Adrenal gland (tissue), 12 donors: ENCODE results near the gene CST2. TPM values are rescaled to one million over a fixed set of nuclear protein-coding genes. Genes with fewer than 3 reads are reported as not detected.
"Not testable (repeated sequence)": the region's sequence is repeated elsewhere in the genome, so short reads cannot be mapped to it uniquely, and the experiment has no call there.

Source experiments
- DNase-seq, 7 donors: peaks; one replicate each; pipeline ENCODE4 v3.0.0-alpha.2; 2019 to 2020
- H3K27ac ChIP-seq, 5 donors: fragments of 200-600 bp; sonication (generic) in 4 of 5; 1 replicate in 3 of 5; 2 replicates in 2 of 5; pipeline versions ENCODE4 v1.5.1 to v1.8.0; 2016 to 2020; ENCODE audit warnings: mild to moderate bottlenecking in 1 of 5
- H3K27me3 ChIP-seq: fragments of 200-600 bp; 2 replicates; pipeline ENCODE4 v1.8.0; 2021
- H3K36me3 ChIP-seq, 2 donors: fragments of 200-600 bp; replicated peaks in 1 of 2; 1 replicate in 1 of 2; 2 replicates in 1 of 2; pipeline versions ENCODE4 v1.5.1 to v1.8.0; 2018 to 2022
- H3K4me1 ChIP-seq, 2 donors: fragments of 200-600 bp; replicated peaks in 1 of 2; 1 replicate in 1 of 2; 2 replicates in 1 of 2; pipeline versions ENCODE4 v1.5.1 to v1.8.0; 2018 to 2021
- H3K4me3 ChIP-seq, 4 donors: fragments of 200-600 bp; sonication (generic) in 3 of 4; one replicate each; pipeline ENCODE4 v1.5.1; 2016 to 2018
- H3K9me3 ChIP-seq, 3 donors: fragments of 200-600 bp; sonication (generic) in 1 of 3; replicated peaks in 1 of 3; 1 replicate in 2 of 3; 2 replicates in 1 of 3; pipeline versions ENCODE4 v1.5.1 to v1.8.0; 2016 to 2021
- CTCF ChIP-seq, 6 experiments: fragments of 450-650 bp in 4 of 6; fragments of 200-600 bp in 2 of 6; sonication (generic) in 1 of 6; IDR thresholded peaks; 1 replicate in 5 of 6; 2 replicates in 1 of 6; pipeline versions ENCODE4 v1.5.1 to v1.8.0; 2016 to 2021; ENCODE audit warnings: antibody characterized with exemption in 6 of 6, mild to moderate bottlenecking in 2 of 6, moderate library complexity in 1 of 6
- POLR2A ChIP-seq, 2 donors: fragments of 450-650 bp; IDR thresholded peaks; one replicate each; pipeline ENCODE4 v1.6.1; 2017; ENCODE audit warnings: antibody characterized with exemption in 2 of 2, mild to moderate bottlenecking in 2 of 2, moderate library complexity in 1 of 2
- WGBS, 4 donors: extraction: QIAGEN DNeasy Blood & Tissue Kit in 2 of 4; methylation state at CpG; one replicate each; pipeline versions ENCODE4 v1.1.5 to v1.1.7; 2013 to 2017; 5-methylcytosine and 5-hydroxymethylcytosine counted together
- intact Hi-C, 2 donors: fragments of 100-400 bp; cut with DNase I; formaldehyde crosslinking; loops; one replicate each; pipeline versions ENCODE4 v1.14.1 to v1.15.0; 2022 to 2023
- polyA plus RNA-seq, 3 donors: library from polyadenylated mRNA; stranded (reverse); fragments of 200-250 nt in 2 of 3; fragments of 350-450 nt in 1 of 3; fragmentation: Illumina TruSeq in 1 of 3; extraction: RNeasy Lipid Tissue Mini Kit (QIAGEN cat#74804) in 1 of 3; gene quantifications; one replicate each; pipeline ENCODE4 v1.2.3, GENCODE V29; 2013 to 2014
- total RNA-seq, 9 donors: library from RNA; depleted of rRNA in 4 of 9; stranded (reverse); fragments of >200 nt in 4 of 9; fragments of 120-200 nt in 1 of 9; fragmentation: NEBNext Ultra II Directional in 1 of 9; extraction: Animal tissue kit (Norgen Biotek cat#: 25700) in 1 of 9; gene quantifications; one replicate each; pipeline versions ENCODE4 v1.1.0 to v1.2.4, GENCODE V29; 2013 to 2023
- donor health status: healthy with polysubstance abuse.
- donor health status: Bipolar disorder and iron deficiency.
- donor health status: DM: yes; HTN: yes; CAD: no.
- donor health status: DM: no; HTN: no; CAD: no.
- donor health status: DM: no; HTN: no; CAD: no.
- donor health status: DM: yes; HTN: yes; CAD: no.

Gene CST2
- total and polyA plus RNA-seq, 12 donors = 1.3 to 94.3 (median 4.8) TPM; not detected in 3

DNA sequence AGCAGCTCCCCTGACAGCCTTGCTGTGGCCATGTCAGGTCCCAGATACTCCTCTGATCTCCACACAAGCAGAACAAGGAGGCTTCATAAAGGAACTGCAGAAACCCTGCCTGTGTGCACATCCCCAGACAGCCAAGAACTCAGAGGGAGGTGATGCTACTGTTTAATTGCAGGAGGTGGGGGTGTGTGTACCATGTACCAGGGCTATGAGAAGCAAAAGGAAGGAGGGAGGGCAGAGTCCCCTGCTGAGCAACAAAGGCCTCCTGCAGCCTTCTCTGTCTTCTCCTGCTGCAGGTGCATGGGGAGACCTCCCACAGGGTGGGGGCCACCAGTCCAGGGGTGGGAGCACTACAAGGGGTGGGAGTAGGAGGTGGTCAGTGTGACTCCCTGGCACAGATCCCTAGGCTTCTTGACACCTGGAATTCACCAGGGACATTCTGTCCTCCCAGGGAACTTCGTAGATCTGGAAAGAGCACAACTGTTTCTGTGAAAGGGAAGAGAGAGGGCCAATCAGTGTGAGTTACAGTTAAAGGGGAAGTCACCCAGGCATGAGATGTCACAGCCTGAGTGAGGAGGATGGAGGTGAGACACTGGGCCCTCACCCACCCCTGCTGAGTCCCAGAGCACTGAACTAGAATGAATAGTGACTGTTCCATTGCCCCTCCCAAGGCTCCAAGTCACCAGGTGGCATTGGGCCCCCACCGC, 2.8 kb downstream of the CST2 start:
- intact Hi-C loops = loop anchor here in 1 of 2 donors (10.0 kb wide), 1 partner anchor 59 kb away; no protein-coding TSS in a partner anchor
- no peak overlapping the region for H3K4me3 ChIP-seq
- no peaks in the 10 kb centered on the region for H3K27me3 ChIP-seq
- 77 to 83% (median 81%) methylated on average over 1 to 2 of the region's 2 CpGs for WGBS, 4 donors
- H3K4me1 ChIP-seq = no peaks in the 10 kb centered on the region
- H3K9me3 ChIP-seq = no peaks in the 10 kb centered on the region
- no peak overlapping the region for H3K27ac ChIP-seq
- DNase-seq = no peak
- no peak for TF ChIP-seq CTCF (IDR thresholded peaks at IDR 0.05)
- TF ChIP-seq POLR2A (IDR thresholded peaks at IDR 0.05) = no peak
- H3K36me3 ChIP-seq = no peaks in the 10 kb centered on the region

DNA sequence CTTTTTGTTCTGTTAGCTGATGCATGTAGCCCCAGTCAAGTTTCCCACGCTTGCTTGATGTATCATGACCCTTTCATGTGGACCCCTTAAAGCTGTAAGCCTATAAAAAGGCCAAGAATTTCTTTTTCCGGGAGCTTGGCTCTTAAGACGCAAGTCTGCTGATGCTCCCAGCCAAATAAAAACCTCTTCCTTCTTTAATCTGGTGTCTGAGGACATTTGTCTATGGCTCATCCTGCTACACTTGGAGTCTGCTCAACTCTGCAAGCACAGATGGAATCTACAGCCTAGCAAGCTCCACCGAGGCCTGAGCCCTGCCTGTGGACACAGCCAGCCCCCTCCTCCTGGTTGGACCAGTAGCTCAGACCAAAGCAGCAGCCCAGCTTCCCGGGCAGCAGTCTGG, 3.4 kb downstream of the CST2 start:
- no peak for DNase-seq
- Histone ChIP-seq H3K27ac (no peak overlapping the region), H3K27me3 (no peaks in the 10 kb centered on the region), H3K4me1 (no peaks in the 10 kb centered on the region), H3K4me3 (no peak overlapping the region), H3K9me3 (no peaks in the 10 kb centered on the region), H3K36me3 (no peaks in the 10 kb centered on the region)
- 59 to 73% (median 64%) methylated on average over 3 to 5 of the region's 5 CpGs for WGBS, 4 donors
- TF ChIP-seq CTCF (IDR thresholded peaks at IDR 0.05) = no peak
- no peak for TF ChIP-seq POLR2A (IDR thresholded peaks at IDR 0.05)
- intact Hi-C loops = loop anchor here in 1 of 2 donors (10.0 kb wide), 1 partner anchor 58 kb away; no protein-coding TSS in a partner anchor

GRCh38 chr20:23820493-23820892, 6.0 kb downstream of the CST2 start:
- 33 to 48% (median 36%) methylated on average over 2 of the region's 2 CpGs for WGBS, 4 donors

GRCh38 chr20:23811559-23811958, 15.0 kb downstream of the CST2 start:
- H3K4me3 ChIP-seq, H3K9me3 ChIP-seq, H3K27me3 ChIP-seq, intact Hi-C loops, H3K4me1 ChIP-seq, H3K36me3 ChIP-seq, DNase-seq, H3K27ac ChIP-seq: not testable (repeated sequence)
- 89 to 100% (median 92%) methylated on average over 1 of the region's 1 CpG for WGBS, 4 donors

More at GRCh38 chr20:23820493-23820892, 6.0 kb downstream of the CST2 start:
- TF ChIP-seq CTCF (IDR thresholded peaks at IDR 0.05) = no peak
- TF ChIP-seq POLR2A (IDR thresholded peaks at IDR 0.05) = no peak
- Histone ChIP-seq H3K36me3 (no peaks in the 10 kb centered on the region), H3K27ac (no peak overlapping the region), H3K4me3 (no peak overlapping the region), H3K9me3 (no peaks in the 10 kb centered on the region), H3K27me3 (no peaks in the 10 kb centered on the region), H3K4me1 (no peaks in the 10 kb centered on the region)
- DNase-seq = no peak
- intact Hi-C loops = loop anchor here in 1 of 2 donors (10.0 kb wide), 1 partner anchor 56 kb away; no protein-coding TSS in a partner anchor

DNA sequence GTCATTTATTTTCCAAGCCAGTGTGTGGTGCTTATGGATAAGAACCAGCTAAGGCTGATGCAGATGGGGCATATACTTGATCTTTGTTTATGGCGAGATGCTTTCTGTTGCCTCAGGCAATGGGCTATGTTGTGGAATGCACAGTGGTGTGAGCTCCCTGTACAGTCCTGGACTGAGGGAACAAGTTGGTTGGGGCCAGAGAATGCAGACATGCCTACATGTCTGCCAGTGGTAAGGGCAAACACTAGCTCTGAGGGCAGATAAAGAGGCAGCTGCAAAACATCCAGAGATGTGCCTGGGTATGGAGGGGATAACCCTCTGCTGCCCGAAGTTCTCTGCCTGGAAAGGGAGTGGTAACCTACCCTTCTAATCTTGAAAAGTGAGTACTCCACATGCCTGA, 16.2 kb downstream of the CST2 start:
- DNase-seq, H3K9me3 ChIP-seq, H3K4me1 ChIP-seq, intact Hi-C loops, H3K27me3 ChIP-seq, H3K27ac ChIP-seq, H3K4me3 ChIP-seq, H3K36me3 ChIP-seq: not testable (repeated sequence)
- 70 to 93% (median 77%) methylated on average over 2 of the region's 2 CpGs for WGBS, 4 donors
